GM12872 (cell line): ENCODE results near the gene TESMIN.

ENCODE experiments used
- CTCF ChIP-seq: IDR thresholded peaks from 3 replicates; pipeline ENCODE4 v1.5.1; 2011; ENCODE audit warnings: low read depth, mild to moderate bottlenecking, low read length, moderate library complexity; ENCODE audit not compliant: insufficient read depth

Gene TESMIN

DNA sequence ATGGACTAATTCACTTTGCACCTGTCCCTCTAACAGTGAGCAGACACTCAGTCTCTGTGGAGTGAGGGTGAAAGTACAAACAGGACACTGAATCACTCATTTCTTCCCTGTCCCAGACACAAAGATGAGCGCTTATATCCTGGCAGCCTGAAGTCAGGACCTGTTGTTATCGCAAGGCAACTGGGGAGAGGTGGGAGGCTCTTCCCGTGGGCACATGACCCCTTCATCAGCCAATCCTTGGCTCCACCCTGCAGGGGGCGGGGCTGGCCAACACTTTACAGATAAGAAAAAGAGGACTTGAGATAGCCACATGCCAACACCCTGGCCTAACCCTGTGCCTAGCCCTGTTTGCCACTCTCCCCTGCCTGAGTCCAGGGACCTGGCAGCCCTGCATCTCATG is 29.5 kb upstream of the TESMIN start:
- TF ChIP-seq CTCF, result no peak

DNA sequence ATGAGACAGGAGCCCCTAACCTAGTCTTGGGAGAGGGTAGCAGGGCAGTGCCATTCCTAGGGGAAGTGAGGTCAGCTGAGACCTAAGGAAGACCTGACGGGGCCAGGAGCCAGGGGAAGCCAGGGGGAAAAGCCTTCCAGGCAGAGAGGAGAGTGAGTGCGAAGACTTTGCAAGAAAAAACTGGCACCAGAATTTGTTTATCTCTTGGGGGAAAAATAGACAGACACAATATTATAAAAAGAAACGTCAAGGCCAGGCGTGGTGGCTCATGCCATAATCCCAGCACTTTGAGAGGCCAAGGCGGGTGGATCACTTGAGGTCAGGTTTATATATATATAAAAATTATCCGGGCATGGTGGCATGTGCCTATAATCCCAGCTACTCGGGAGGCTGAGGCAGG is 26.9 kb upstream of the TESMIN start:
- TF ChIP-seq CTCF, result no peak

DNA sequence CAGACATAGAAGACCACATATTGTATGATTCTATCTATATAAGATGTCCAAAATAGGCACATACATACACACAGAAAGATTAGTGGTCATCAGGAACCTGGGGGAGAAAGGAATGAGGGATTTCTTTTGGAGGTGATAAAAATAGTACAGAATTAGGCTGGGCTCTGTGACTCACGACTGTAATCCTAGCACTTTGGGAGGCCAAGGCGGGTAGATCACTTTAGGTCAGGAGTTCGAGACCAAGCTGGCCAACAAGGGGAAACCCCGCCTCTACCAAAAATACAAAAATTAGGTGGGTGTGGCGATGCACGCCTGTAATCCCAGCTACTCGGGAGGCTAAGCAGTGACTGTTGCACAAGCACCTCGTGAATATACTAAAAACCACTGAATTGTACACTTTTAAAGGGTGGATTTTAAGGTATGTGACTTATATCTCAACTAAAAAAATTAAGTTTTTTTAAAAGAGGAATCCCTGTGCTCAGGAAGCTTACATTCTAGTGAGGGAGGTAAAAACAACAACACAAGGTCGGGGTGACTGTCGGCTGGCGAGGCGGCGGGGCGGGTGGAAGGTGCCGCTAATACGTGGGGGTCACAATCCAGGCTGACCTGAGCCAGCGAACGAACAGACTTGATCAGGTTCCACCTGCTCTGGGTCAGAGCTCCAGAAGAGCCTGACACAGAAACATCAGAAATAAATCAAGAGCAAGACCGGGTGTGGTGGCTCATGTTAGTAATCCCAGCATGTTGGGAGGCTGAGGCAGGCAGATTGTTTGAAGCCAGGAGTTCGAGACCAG is 25.3 kb upstream of the TESMIN start:
- TF ChIP-seq CTCF, result no peak

GRCh38 chr11:68775951-68776388 is 24.6 kb upstream of the TESMIN start:
- no peak for TF ChIP-seq CTCF

- no peak for TF ChIP-seq CTCF
These were observed 22.9 kb upstream of the TESMIN start for GRCh38 chr11:68774194-68774585.

- TF ChIP-seq CTCF, result no peak
These were observed 22.3 kb upstream of the TESMIN start for GRCh38 chr11:68773521-68774193.

DNA sequence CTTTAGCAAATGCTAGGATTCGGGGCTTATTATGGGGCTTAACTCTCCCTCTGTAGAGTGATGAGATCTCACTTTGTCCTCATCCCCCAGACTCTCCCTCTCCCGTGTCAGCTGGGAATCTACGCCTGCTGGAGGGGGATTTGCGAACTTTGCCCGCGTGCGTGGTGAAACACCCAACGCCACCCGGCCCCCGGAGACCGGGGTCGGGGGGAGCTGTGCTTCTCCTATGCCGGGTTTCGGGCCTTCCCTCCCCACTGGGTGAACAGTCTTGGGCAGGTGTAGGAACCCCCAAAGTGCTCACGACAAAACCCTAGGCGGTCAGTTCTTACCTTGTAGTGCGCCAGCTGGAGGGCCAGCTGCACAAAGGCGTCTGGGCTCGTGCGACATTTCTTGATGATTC is 21.6 kb upstream of the TESMIN start:
- TF ChIP-seq CTCF, result no peak
